GM04504 (cell line): ENCODE results near the gene ENOX2.
"Not testable (repeated sequence)": the region's sequence is repeated elsewhere in the genome, so short reads cannot be mapped to it uniquely, and the experiment has no call there.

Experiments
- DNase-seq: peaks from one replicate; pipeline ENCODE4 v3.0.0-alpha.2; 2012; ENCODE audit warnings: low read depth

The ENOX2 gene, protein sequence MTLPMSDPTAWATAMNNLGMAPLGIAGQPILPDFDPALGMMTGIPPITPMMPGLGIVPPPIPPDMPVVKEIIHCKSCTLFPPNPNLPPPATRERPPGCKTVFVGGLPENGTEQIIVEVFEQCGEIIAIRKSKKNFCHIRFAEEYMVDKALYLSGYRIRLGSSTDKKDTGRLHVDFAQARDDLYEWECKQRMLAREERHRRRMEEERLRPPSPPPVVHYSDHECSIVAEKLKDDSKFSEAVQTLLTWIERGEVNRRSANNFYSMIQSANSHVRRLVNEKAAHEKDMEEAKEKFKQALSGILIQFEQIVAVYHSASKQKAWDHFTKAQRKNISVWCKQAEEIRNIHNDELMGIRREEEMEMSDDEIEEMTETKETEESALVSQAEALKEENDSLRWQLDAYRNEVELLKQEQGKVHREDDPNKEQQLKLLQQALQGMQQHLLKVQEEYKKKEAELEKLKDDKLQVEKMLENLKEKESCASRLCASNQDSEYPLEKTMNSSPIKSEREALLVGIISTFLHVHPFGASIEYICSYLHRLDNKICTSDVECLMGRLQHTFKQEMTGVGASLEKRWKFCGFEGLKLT

GRCh38 chrX:130902783-130903613, at the start of gene ENOX2:
Gene ENOX2 (minus strand): TSS chrX:130903209. CDS start chrX:130703216, 199,993 bp downstream.
- peak; percentile 91 for DNase-seq

DNA sequence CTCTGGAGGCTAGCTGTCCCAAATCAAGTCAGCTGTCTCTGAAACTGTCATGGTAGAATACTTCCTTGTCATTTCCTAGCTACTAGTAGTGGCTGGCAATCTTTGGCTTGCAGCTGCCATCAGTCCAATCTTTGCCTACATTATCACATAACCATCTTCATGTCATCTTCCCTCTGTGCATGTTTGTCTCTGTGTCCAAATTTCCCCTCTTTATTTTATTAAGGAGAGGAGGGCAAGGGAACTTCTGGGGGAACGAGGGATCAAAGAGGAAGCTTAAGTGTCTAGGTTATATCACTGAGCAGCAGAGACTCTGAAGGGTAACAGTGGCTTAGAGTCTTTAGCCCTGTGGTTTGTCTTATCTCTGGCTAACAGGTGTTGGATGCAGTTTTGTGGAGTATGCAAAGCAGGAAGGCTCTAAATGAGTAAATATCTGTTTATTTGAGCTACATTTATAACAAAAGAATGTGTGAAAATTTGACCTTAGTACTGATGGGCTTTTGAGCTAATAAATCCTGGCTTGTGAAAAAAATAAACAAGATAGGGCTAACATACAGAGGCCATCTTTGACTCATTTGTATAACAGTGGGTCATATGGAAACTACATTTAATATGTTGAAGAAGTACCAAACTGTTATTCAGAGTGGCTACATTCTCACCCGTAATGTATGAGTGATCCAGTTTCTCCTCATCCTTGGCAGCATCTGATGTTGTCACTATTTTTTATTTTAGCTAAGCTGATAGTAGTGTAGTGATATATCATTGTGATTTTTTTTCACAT, 49.4 kb upstream of the ENOX2 start:
- DNase-seq, result no peak

DNA sequence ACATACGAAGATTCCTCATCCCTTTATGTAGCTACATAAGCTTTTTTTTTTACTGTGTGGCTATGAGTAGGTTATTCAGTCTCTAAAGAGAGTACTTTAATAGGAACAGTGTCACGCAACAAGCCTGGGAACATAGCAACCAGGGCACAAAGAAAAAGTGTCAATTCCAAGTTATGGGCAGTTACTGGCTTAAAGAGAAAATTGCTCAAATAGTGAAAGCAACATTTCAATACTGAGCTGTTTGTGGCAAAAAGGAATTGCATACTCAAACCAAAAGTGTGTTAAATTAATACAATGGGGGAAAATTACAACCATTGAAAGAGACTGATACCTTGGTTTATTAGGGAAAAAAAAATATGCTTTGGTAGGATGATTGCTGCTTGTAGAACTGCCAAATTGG, 41.2 kb upstream of the ENOX2 start:
- no peak for DNase-seq

- DNase-seq, result no peak
These were observed 34.1 kb upstream of the ENOX2 start for GRCh38 chrX:130937101-130937500.

DNA sequence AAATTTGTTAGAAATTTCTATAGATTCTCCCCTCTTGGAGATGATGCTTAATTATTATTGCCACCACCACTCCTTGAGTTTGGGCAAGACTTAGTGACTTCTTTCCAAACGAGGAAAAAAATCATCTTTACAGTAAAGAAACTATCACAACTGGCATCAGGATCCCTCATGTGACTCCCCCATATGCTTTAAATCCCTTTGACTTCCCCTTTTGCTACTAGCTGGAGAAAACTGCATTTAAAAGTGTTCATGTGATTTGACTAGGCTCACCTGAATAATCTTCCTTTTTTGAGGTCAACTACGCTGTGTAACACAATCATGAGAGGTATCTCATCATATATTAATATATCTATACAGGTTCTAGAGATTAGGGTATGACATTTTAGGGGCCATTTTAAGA, 30.3 kb upstream of the ENOX2 start:
- no peak for DNase-seq

GRCh38 chrX:130920405-130920804, 17.4 kb upstream of the ENOX2 start:
- DNase-seq, result not testable (repeated sequence)

DNA sequence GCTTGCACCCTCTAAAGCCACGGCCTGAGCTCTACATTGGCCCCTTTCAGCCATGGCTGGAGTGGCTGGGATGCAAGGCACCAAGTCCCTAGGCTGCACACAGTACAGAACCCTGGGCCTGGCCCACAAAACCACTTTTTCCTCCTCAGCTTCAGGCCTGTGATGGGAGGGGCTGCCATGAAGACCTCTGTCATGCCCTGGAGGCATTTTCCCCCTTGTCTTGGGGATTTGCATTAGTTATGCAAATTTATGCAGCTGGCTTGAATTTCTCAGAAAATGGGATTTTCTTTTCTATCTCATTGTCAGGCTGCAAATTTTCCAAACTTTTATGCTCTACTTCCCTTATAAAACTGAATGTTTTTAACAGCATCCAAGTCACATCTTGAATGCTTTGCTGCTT, 16.7 kb upstream of the ENOX2 start:
- not testable (repeated sequence) for DNase-seq

DNA sequence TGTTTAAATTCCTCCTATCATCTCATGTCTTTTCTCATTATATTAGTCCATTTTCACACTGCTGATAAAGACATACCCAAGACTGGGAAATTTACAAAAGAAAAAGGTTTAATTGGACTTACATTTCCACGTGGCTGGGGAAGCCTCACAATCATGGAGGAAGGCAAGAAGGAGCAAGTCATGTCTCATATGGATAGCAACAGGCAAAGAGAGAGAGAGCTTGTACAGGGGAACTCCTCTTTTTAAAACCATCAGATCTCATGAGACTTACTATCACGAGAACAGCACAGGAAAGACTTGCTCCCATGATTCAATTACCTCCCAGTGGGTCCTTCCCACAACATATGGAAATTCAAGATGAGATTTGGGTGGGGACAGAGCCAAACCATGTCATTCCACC, 15.5 kb upstream of the ENOX2 start:
- not testable (repeated sequence) for DNase-seq

GRCh38 chrX:130916636-130917422, 13.8 kb upstream of the ENOX2 start:
- no peak for DNase-seq

DNA sequence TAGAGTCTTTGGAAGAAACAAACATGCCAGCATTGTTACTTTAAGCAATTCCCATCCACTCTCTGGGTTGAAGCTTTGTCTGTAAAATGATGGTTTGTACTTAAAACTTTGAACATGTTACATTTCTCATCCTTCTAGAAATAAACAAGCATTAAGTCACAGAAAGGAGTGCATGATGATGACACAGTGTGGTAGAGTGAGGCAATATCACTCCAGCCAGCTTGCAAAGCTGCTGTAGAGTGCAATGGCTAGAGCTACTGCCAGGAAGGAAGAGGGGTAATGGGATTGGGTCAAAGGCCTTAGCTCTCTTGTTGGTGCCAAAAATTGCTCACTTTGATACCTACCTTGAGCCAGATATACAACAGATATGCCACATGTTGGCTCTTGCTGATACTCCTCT, 12.3 kb upstream of the ENOX2 start:
- DNase-seq, result no peak

GRCh38 chrX:130909469-130910136, 6.6 kb upstream of the ENOX2 start:
- no peak for DNase-seq

- no peak for DNase-seq
These were observed 3.8 kb upstream of the ENOX2 start for GRCh38 chrX:130906776-130907175.

- DNase-seq, result no peak
These were observed 595 bp downstream of the ENOX2 start for GRCh38 chrX:130902446-130902782.

- no peak for DNase-seq
These were observed 6.1 kb downstream of the ENOX2 start for GRCh38 chrX:130896802-130897501.

DNA sequence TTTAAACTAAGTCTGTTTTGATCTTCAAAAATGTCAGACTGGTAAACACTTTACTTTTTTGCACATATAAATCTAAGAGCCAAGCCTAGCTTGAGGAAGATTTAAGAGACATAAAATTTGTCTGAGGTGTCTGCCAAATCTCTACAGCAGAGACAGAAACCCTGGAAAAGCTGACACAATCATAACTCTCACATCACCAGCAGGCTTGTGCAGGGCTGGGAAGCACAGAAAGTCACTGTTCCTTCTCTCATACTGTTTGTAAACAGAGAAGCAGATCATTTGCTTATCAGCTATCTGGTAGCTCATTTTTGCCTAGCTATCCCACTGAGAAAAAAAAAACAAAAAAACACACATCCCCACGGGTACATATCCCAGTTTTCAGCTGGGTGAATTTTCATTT, 7.0 kb downstream of the ENOX2 start:
- no peak for DNase-seq

GRCh38 chrX:130895299-130895698, 7.7 kb downstream of the ENOX2 start:
- DNase-seq, result no peak

GRCh38 chrX:130893356-130894085, 9.5 kb downstream of the ENOX2 start:
- DNase-seq, result no peak

GRCh38 chrX:130887376-130887775, 15.6 kb downstream of the ENOX2 start:
- DNase-seq, result no peak

DNA sequence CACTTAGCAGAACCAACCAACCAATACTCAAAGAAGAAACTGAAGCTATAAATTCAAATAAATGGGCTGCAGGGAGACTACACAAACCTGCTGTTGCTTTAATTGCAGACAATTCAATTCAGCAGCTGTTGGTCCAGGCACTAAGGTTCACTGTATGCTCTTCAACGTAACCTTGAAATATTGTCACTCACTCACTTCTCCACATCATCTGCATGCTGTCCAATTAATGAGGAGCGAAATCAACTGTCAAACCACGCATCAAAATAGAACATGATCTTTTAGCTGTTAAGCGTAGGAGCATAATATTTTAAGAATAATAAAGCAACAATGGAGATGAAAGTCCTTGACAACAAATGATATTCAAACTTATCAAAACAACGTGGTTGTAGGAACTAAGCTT, 17.0 kb downstream of the ENOX2 start:
- DNase-seq, result no peak
